Measurements from ENCODE around the gene SPATA31D3. TPM values are rescaled to one million over a fixed set of nuclear protein-coding genes. Genes with fewer than 3 reads are reported as not detected.

SPATA31D3 gene
- total RNA-seq, 1 experiment from 2014 or later, result not detected

GRCh38 chr9:81993656-81994055, 50.4 kb downstream of the SPATA31D3 start:
- Histone ChIP-seq H3K4me1 (ENCODE audit: control insufficient read depth, insufficient read depth, low read length) (no peaks in the 10 kb centered on the region), H3K27me3 (ENCODE audit: control insufficient read depth, insufficient read depth, low read length) (no peaks in the 10 kb centered on the region), H3K27ac (ENCODE audit: low read length) (no peak overlapping the region), H3K4me3 (ENCODE audit: low read depth in 2 of 2, low read length in 2 of 2) (no peak overlapping the region), H3K36me3 (ENCODE audit: control insufficient read depth, insufficient read depth, low read length) (no peaks in the 10 kb centered on the region), H3K9me3 (ENCODE audit: control insufficient read depth, insufficient read depth, low read depth, low read length) (no peaks in the 10 kb centered on the region)
- in situ Hi-C loops (cut with HindIII; ENCODE audit: low pct_unique_long_range_greater_than_20kb, low sequenced_read_pairs), result no loop called here
- DNase-seq (ENCODE audit: low read depth, low spot score) (no peak), ATAC-seq (no peak)
- TF ChIP-seq POLR2AphosphoS5 (IDR thresholded peaks at IDR 0.05; ENCODE audit: low read depth, low read length), result no peak
- no peak for TF ChIP-seq TCF7L2 (IDR thresholded peaks at IDR 0.05; ENCODE audit: low read depth, low read length)
- no peak for TF ChIP-seq CTCF (IDR thresholded peaks at IDR 0.05)
- TF ChIP-seq REST (IDR thresholded peaks at IDR 0.05; ENCODE audit: insufficient read depth in 1 of 2, low read depth in 2 of 2, low read length in 1 of 2), result no peak
- no peak for TF ChIP-seq SIN3A (IDR thresholded peaks at IDR 0.05; ENCODE audit: borderline replicate concordance, insufficient read depth, low read depth, low read length)
- ChIA-PET POLR2A (no interaction called here), CTCF (no interaction called here)
- BruUV-seq (replicated peaks), result no TSS peak
- intact Hi-C loops (cut with micrococcal nuclease; ENCODE audit: unreplicated experiment), result no loop called here

Other genes with a start within 250 kb of the SPATA31D3 start
- gene SPATA31D4, start 15.1 kb upstream of the SPATA31D3 start, total RNA-seq (2021; ENCODE audit: unreplicated experiment), result not detected
- gene SPATA31D1, start 45.3 kb downstream of the SPATA31D3 start, total RNA-seq (2021; ENCODE audit: unreplicated experiment), result not detected